HG03139 (cell line): ENCODE data around the gene SMC2.

Source experiments
- ATAC-seq: cut with Tn5 transposase; IDR thresholded peaks from one replicate; pipeline ENCODE4 v1.9.1; 2021; ENCODE audit not compliant: unreplicated experiment

SMC2 gene

GRCh38 chr9:104104360-104104759 lies 10.3 kb downstream of the SMC2 start:
- ATAC-seq, result no peak

GRCh38 chr9:104107799-104108198 lies 13.7 kb downstream of the SMC2 start:
- ATAC-seq, result no peak

GRCh38 chr9:104108315-104108714 lies 14.2 kb downstream of the SMC2 start:
- ATAC-seq, result no peak

- no peak for ATAC-seq
Measured at GRCh38 chr9:104110509-104110908, 16.4 kb downstream of the SMC2 start.

- no peak for ATAC-seq
Measured at GRCh38 chr9:104118916-104119315, 24.8 kb downstream of the SMC2 start.

GRCh38 chr9:104121022-104121421 lies 26.9 kb downstream of the SMC2 start:
- ATAC-seq, result no peak

- no peak for ATAC-seq
Measured at GRCh38 chr9:104138243-104138868, 44.2 kb downstream of the SMC2 start.

- no peak for ATAC-seq
Measured at GRCh38 chr9:104142799-104143549, 48.9 kb downstream of the SMC2 start.

- no peak for ATAC-seq
Measured at GRCh38 chr9:104143550-104143910, 49.4 kb downstream of the SMC2 start.

- ATAC-seq, result no peak
Measured at GRCh38 chr9:104144336-104144735, 50.2 kb downstream of the SMC2 start.

- ATAC-seq, result no peak
Measured at GRCh38 chr9:104173067-104173466, 79.0 kb downstream of the SMC2 start.

GRCh38 chr9:104177003-104177611 lies 83.0 kb downstream of the SMC2 start:
- ATAC-seq, result peak; percentile 46

GRCh38 chr9:104177676-104178075 lies 83.6 kb downstream of the SMC2 start:
- ATAC-seq, result peak; percentile 70
